ENCODE results near the gene CASZ1.

Gene CASZ1

GRCh38 chr1:10739589-10739988 is 56.9 kb downstream of the CASZ1 start:
- no peaks in the 10 kb centered on the region for H3K79me2 ChIP-seq
- no peak overlapping the region for H3K4me3 ChIP-seq (ENCODE audit: low read depth, low read length)
- no peak overlapping the region for H3K9ac ChIP-seq
- H3K27me3 ChIP-seq (ENCODE audit: control insufficient read depth, insufficient read depth, low read length) = no peaks in the 10 kb centered on the region
- no peak overlapping the region for H3K27ac ChIP-seq
- H2AFZ ChIP-seq = no peak overlapping the region
- no peaks in the 10 kb centered on the region for H3K36me3 ChIP-seq (ENCODE audit: control insufficient read depth, insufficient read depth, low read length)
- no peak overlapping the region for H3K4me2 ChIP-seq (ENCODE audit: low read length)
- no peak for TF ChIP-seq CTCF (IDR thresholded peaks at IDR 0.05)
- no peaks in the 10 kb centered on the region for H3K4me1 ChIP-seq
- H3K9me3 ChIP-seq (ENCODE audit: control insufficient read depth, low read length) = no peaks in the 10 kb centered on the region

- no peak for TF ChIP-seq CTCF (IDR thresholded peaks at IDR 0.05)
- no peaks in the 10 kb centered on the region for H3K36me3 ChIP-seq (ENCODE audit: control insufficient read depth, insufficient read depth, low read length)
- no peak overlapping the region for H3K4me3 ChIP-seq (ENCODE audit: low read depth, low read length)
- H3K4me1 ChIP-seq = no peaks in the 10 kb centered on the region
- H3K9ac ChIP-seq = no peak overlapping the region
- H3K27ac ChIP-seq = no peak overlapping the region
- no peak overlapping the region for H2AFZ ChIP-seq
- no peaks in the 10 kb centered on the region for H3K79me2 ChIP-seq
- no peaks in the 10 kb centered on the region for H3K9me3 ChIP-seq (ENCODE audit: control insufficient read depth, low read length)
- no peak overlapping the region for H3K4me2 ChIP-seq (ENCODE audit: low read length)
- no peaks in the 10 kb centered on the region for H3K27me3 ChIP-seq (ENCODE audit: control insufficient read depth, insufficient read depth, low read length)
These were observed 58.1 kb downstream of the CASZ1 start for GRCh38 chr1:10738061-10739058.

GRCh38 chr1:10737651-10738050 is 58.8 kb downstream of the CASZ1 start:
- TF ChIP-seq CTCF (IDR thresholded peaks at IDR 0.05) = no peak
- Histone ChIP-seq H3K4me2 (ENCODE audit: low read length) (no peak overlapping the region), H3K36me3 (ENCODE audit: control insufficient read depth, insufficient read depth, low read length) (no peaks in the 10 kb centered on the region), H3K79me2 (no peaks in the 10 kb centered on the region), H3K9me3 (ENCODE audit: control insufficient read depth, low read length) (no peaks in the 10 kb centered on the region), H3K4me3 (ENCODE audit: low read depth, low read length) (no peak overlapping the region), H3K27ac (no peak overlapping the region), H3K9ac (no peak overlapping the region), H3K4me1 (no peaks in the 10 kb centered on the region), H3K27me3 (ENCODE audit: control insufficient read depth, insufficient read depth, low read length) (no peaks in the 10 kb centered on the region), H2AFZ (no peak overlapping the region)

- H3K4me3 ChIP-seq (ENCODE audit: low read depth, low read length) = no peak overlapping the region
- no peak overlapping the region for H2AFZ ChIP-seq
- no peak overlapping the region for H3K27ac ChIP-seq
- no peaks in the 10 kb centered on the region for H3K27me3 ChIP-seq (ENCODE audit: control insufficient read depth, insufficient read depth, low read length)
- H3K4me2 ChIP-seq (ENCODE audit: low read length) = no peak overlapping the region
- no peak for TF ChIP-seq CTCF (IDR thresholded peaks at IDR 0.05)
- H3K9me3 ChIP-seq (ENCODE audit: control insufficient read depth, low read length) = no peaks in the 10 kb centered on the region
- no peaks in the 10 kb centered on the region for H3K79me2 ChIP-seq
- H3K36me3 ChIP-seq (ENCODE audit: control insufficient read depth, insufficient read depth, low read length) = no peaks in the 10 kb centered on the region
- no peaks in the 10 kb centered on the region for H3K4me1 ChIP-seq
- H3K9ac ChIP-seq = no peak overlapping the region
These were observed 59.5 kb downstream of the CASZ1 start for GRCh38 chr1:10736634-10737586.
